HL-60 (cell line): ENCODE results near the gene LCN2.
"Not testable (repeated sequence)": the region's sequence is repeated elsewhere in the genome, so short reads cannot be mapped to it uniquely, and the experiment has no call there.

Experiments
- GABPA ChIP-seq: IDR thresholded peaks from 2 replicates; pipeline ENCODE4 v1.6.1; 2012; ENCODE audit warnings: low read depth
- POLR2AphosphoS5 ChIP-seq: IDR thresholded peaks from 2 replicates; pipeline ENCODE4 v1.6.1; 2012; ENCODE audit warnings: low read depth
- SPI1 ChIP-seq: IDR thresholded peaks from 2 replicates; pipeline ENCODE4 v1.6.1; 2012; ENCODE audit warnings: low read depth, mild to moderate bottlenecking, borderline replicate concordance
- TF ChIP-seq, protein P1 (sequence below): IDR thresholded peaks from one replicate; pipeline ENCODE4 v1.5.1; 2011; ENCODE audit warnings: low read length, control low read depth, inconsistent platforms; ENCODE audit not compliant: insufficient read depth
- TF ChIP-seq, protein P2 (sequence below): IDR thresholded peaks from 2 replicates; pipeline ENCODE4 v1.6.1; 2012; ENCODE audit warnings: low read depth; ENCODE audit not compliant: insufficient replicate concordance

DNA sequence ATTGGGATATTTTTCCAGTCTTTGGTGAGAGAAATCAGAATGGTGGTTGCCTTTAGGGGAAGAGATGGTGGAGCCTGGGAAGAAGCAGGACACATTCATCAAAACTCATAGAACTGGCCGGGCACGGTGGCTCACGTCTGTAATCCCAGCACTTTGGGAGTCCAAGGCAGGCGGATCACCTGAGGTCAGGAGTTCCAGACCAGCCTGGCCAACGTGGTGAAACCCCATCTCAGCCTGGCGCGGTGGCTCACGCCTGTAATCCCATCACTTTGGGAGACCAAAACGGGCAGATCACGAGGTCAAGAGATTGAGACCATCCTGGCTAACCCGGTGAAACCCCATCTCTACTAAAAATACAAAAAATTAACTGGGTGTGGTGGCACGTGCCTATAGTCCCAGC is 37.5 kb upstream of the LCN2 start:
- not testable (repeated sequence) for TF ChIP-seq POLR2AphosphoS5, GABPA, SPI1
- TF ChIP-seq, protein P1, sequence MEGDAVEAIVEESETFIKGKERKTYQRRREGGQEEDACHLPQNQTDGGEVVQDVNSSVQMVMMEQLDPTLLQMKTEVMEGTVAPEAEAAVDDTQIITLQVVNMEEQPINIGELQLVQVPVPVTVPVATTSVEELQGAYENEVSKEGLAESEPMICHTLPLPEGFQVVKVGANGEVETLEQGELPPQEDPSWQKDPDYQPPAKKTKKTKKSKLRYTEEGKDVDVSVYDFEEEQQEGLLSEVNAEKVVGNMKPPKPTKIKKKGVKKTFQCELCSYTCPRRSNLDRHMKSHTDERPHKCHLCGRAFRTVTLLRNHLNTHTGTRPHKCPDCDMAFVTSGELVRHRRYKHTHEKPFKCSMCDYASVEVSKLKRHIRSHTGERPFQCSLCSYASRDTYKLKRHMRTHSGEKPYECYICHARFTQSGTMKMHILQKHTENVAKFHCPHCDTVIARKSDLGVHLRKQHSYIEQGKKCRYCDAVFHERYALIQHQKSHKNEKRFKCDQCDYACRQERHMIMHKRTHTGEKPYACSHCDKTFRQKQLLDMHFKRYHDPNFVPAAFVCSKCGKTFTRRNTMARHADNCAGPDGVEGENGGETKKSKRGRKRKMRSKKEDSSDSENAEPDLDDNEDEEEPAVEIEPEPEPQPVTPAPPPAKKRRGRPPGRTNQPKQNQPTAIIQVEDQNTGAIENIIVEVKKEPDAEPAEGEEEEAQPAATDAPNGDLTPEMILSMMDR, result not testable (repeated sequence)
- TF ChIP-seq, protein P2, sequence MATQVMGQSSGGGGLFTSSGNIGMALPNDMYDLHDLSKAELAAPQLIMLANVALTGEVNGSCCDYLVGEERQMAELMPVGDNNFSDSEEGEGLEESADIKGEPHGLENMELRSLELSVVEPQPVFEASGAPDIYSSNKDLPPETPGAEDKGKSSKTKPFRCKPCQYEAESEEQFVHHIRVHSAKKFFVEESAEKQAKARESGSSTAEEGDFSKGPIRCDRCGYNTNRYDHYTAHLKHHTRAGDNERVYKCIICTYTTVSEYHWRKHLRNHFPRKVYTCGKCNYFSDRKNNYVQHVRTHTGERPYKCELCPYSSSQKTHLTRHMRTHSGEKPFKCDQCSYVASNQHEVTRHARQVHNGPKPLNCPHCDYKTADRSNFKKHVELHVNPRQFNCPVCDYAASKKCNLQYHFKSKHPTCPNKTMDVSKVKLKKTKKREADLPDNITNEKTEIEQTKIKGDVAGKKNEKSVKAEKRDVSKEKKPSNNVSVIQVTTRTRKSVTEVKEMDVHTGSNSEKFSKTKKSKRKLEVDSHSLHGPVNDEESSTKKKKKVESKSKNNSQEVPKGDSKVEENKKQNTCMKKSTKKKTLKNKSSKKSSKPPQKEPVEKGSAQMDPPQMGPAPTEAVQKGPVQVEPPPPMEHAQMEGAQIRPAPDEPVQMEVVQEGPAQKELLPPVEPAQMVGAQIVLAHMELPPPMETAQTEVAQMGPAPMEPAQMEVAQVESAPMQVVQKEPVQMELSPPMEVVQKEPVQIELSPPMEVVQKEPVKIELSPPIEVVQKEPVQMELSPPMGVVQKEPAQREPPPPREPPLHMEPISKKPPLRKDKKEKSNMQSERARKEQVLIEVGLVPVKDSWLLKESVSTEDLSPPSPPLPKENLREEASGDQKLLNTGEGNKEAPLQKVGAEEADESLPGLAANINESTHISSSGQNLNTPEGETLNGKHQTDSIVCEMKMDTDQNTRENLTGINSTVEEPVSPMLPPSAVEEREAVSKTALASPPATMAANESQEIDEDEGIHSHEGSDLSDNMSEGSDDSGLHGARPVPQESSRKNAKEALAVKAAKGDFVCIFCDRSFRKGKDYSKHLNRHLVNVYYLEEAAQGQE, result not testable (repeated sequence)
